Kidney (tissue), 14 donors: Measurements from ENCODE around the gene TGFB1. TPM values are rescaled to one million over a fixed set of nuclear protein-coding genes. Genes with fewer than 3 reads are reported as not detected.
"Not testable (repeated sequence)": the region's sequence is repeated elsewhere in the genome, so short reads cannot be mapped to it uniquely, and the experiment has no call there.

Experiments used
- DNase-seq, 5 donors: peaks; one replicate each; pipeline ENCODE4 v3.0.0-alpha.2; 2013 to 2020
- FAIRE-seq: peaks from 2 replicates; lab custom pipeline; 2012; peaks lifted over from hg19 to GRCh38; lab: Jason Lieb, UNC
- H3K27ac ChIP-seq, 2 donors: one replicate each; pipeline ENCODE4 v1.7.0; 2013; ENCODE audit warnings: low read depth in 2 of 2, low read length in 2 of 2, inconsistent platforms in 1 of 2
- H3K27me3 ChIP-seq: one replicate; pipeline ENCODE4 v1.7.1; 2013; ENCODE audit warnings: low read length, inconsistent platforms; ENCODE audit not compliant: control insufficient read depth, insufficient read depth
- H3K36me3 ChIP-seq, 3 donors: one replicate each; pipeline versions ENCODE4 v1.7.0 to v1.7.1; 2013; ENCODE audit warnings: low read length in 3 of 3, control low read depth in 1 of 3, inconsistent platforms in 1 of 3; ENCODE audit not compliant: insufficient read depth in 3 of 3, control insufficient read depth in 2 of 3
- H3K4me1 ChIP-seq, 3 donors: one replicate each; pipeline versions ENCODE4 v1.7.0 to v1.7.1; 2013; ENCODE audit warnings: low read length in 3 of 3, inconsistent platforms in 1 of 3, low read depth in 1 of 3; ENCODE audit not compliant: control insufficient read depth in 2 of 3, insufficient read depth in 2 of 3
- H3K4me3 ChIP-seq, 3 donors: one replicate each; pipeline versions ENCODE4 v1.7.0 to v1.8.1; 2013; ENCODE audit warnings: low read length in 3 of 3, control low read depth in 1 of 3, inconsistent platforms in 1 of 3
- H3K9ac ChIP-seq, 3 donors: one replicate each; pipeline versions ENCODE4 v1.7.0 to v1.7.1; 2013; ENCODE audit warnings: low read length in 3 of 3, control low read depth in 1 of 3, inconsistent platforms in 1 of 3
- H3K9me3 ChIP-seq, 3 donors: one replicate each; pipeline versions ENCODE4 v1.7.0 to v1.7.1; 2013; ENCODE audit warnings: low read length in 3 of 3, control low read depth in 1 of 3, inconsistent platforms in 1 of 3; ENCODE audit not compliant: control insufficient read depth in 2 of 3, insufficient read depth in 1 of 3
- intact Hi-C: fragments of 100-400 bp; cut with DNase I; formaldehyde crosslinking; loops from one replicate; pipeline ENCODE4 v1.11.1; 2022
- polyA plus RNA-seq: library from polyadenylated mRNA; stranded (reverse); fragments of 350-450 nt; fragmentation: Illumina TruSeq; extraction: RNeasy Lipid Tissue Mini Kit (QIAGEN cat#74804); gene quantifications from one replicate; pipeline ENCODE4 v1.2.3, GENCODE V29; 2014; ENCODE audit warnings: low read depth, low replicate concordance; ENCODE audit not compliant: insufficient read depth
- total RNA-seq: library from RNA; stranded (reverse); fragmentation: NEBNext Ultra II Directional; extraction: Animal tissue kit (Norgen Biotek cat#: 25700); gene quantifications from one replicate; pipeline ENCODE4 v1.2.1, GENCODE V29; 2021
- TF ChIP-seq, protein P1 (sequence below): IDR thresholded peaks from 3 replicates; pipeline ENCODE4 v1.5.1; 2012; ENCODE audit warnings: mild to moderate bottlenecking, moderate library complexity, borderline replicate concordance; ENCODE audit not compliant: insufficient read depth; ENCODE audit errors: extremely low read depth
- donor health status: control.
- donor health status: control.
- donor health status: control.
- donor health status: control.
- donor health status: control.
- donor health status: DM: yes; HTN: yes; CAD: no.
- donor health status: Normal renal cell carcinoma (clear cell type).

TGFB1 gene
- total and polyA plus RNA-seq, 2 donors from 2014 or later: 19.1 to 48.0 TPM

DNA sequence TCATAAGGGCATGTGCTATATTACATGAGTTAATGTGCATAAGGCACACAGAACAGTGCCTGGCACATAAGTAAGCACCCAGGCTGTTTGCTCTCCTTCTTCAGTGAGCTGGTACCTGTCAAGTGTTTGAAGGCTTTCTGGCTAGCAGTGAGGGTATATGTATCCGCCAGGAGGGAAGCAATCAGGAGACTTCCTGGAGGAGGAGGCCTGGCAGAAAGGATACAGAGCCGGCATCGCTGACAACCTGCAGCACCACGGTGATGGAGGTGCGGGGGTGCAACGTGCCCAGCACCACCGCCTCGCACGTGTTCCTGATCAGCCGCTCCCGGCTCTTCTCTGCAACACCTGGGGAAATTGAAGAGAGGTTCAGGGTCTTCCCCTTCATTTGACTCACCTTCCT, 37.9 kb upstream of the TGFB1 start:
- peaks cover 2 to 14% (median 8%) of the 10 kb centered on the region in 3 donors for H3K36me3 ChIP-seq
- no peak for FAIRE-seq
- no peaks in the 10 kb centered on the region for H3K9me3 ChIP-seq
- peaks cover 0 to 3% (median 0%) of the 10 kb centered on the region in 3 donors for H3K4me1 ChIP-seq
- TF ChIP-seq, protein P1, sequence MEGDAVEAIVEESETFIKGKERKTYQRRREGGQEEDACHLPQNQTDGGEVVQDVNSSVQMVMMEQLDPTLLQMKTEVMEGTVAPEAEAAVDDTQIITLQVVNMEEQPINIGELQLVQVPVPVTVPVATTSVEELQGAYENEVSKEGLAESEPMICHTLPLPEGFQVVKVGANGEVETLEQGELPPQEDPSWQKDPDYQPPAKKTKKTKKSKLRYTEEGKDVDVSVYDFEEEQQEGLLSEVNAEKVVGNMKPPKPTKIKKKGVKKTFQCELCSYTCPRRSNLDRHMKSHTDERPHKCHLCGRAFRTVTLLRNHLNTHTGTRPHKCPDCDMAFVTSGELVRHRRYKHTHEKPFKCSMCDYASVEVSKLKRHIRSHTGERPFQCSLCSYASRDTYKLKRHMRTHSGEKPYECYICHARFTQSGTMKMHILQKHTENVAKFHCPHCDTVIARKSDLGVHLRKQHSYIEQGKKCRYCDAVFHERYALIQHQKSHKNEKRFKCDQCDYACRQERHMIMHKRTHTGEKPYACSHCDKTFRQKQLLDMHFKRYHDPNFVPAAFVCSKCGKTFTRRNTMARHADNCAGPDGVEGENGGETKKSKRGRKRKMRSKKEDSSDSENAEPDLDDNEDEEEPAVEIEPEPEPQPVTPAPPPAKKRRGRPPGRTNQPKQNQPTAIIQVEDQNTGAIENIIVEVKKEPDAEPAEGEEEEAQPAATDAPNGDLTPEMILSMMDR: no peak
- no peak for DNase-seq
- no peak overlapping the region for H3K27ac ChIP-seq
- no peak overlapping the region for H3K9ac ChIP-seq
- no peak overlapping the region for H3K4me3 ChIP-seq
- H3K27me3 ChIP-seq: no peaks in the 10 kb centered on the region
- intact Hi-C loops: no loop called here

DNA sequence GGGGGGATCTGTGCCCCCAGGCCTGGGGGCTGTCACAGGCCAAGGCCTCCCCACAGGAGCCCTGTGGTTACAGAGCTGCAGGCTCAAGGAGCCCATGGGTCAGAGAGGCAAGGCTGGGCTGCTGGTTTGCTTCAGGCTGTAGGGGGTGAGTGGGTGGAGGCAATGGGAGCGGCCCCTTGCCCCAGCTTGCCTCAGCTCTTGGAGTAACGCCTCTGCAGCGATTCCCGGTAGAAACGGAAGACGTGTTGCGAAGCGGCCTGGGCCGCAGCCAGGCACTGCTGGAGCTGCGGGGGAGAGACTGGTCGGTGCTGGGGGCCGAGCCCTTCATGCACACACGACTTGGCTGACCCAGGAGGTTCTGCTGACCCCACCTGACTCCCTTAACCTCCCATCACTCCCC, 32.7 kb upstream of the TGFB1 start:
- H3K4me1 ChIP-seq: no peaks in the 10 kb centered on the region
- intact Hi-C loops: no loop called here
- DNase-seq (no peak), FAIRE-seq (no peak)
- H3K4me3 ChIP-seq: no peak overlapping the region
- TF ChIP-seq, protein P1: no peak
- no peak overlapping the region for H3K9ac ChIP-seq
- H3K27ac ChIP-seq: no peak overlapping the region
- no peaks in the 10 kb centered on the region for H3K9me3 ChIP-seq
- peaks cover under 1 to 10% (median 5%) of the 10 kb centered on the region in 3 donors for H3K36me3 ChIP-seq
- no peaks in the 10 kb centered on the region for H3K27me3 ChIP-seq

DNA sequence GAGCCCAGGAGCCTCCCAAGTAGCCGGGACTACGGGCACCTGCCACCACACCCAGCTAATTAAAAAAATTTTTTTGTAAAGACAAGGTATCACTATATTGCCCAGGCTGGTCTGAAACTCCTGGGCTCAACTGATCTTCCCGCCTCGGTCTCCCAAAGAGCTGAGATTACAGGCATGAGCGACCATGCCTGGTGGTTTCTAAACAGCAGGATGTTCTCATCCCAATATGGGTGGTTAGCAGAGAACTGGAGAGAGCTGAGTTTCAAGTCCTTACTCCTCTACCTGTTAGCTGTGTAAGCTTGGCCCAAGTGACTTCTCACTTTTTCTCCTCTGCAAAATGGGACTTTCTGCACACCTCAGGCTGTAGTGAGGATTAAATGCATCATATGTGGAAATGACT, 30.6 kb upstream of the TGFB1 start:
- Histone ChIP-seq H3K36me3 (peaks cover 0 to 2% (median 0%) of the 10 kb centered on the region in 3 donors), H3K4me3 (no peak overlapping the region), H3K4me1 (no peaks in the 10 kb centered on the region), H3K9ac (no peak overlapping the region), H3K27me3 (no peaks in the 10 kb centered on the region), H3K27ac (no peak overlapping the region), H3K9me3 (no peaks in the 10 kb centered on the region)
- FAIRE-seq (no peak), DNase-seq (no peak)
- TF ChIP-seq, protein P1: no peak
- intact Hi-C loops: no loop called here

GRCh38 chr19:41381536-41381935, 27.8 kb upstream of the TGFB1 start:
- H3K4me1 ChIP-seq, H3K4me3 ChIP-seq, H3K36me3 ChIP-seq, FAIRE-seq, intact Hi-C loops, DNase-seq, H3K27me3 ChIP-seq, H3K9me3 ChIP-seq, H3K9ac ChIP-seq, H3K27ac ChIP-seq: not testable (repeated sequence)
